ENCODE results near the gene DNAI1.

GRCh38 chr9:34566972-34567371 lies 108.4 kb downstream of the DNAI1 start:
- no peak for TF ChIP-seq MAFK (IDR thresholded peaks at IDR 0.05; ENCODE audit: partially characterized antibody)
- no peak for TF ChIP-seq CTCF (IDR thresholded peaks at IDR 0.05)
- no peak for TF ChIP-seq REST (IDR thresholded peaks at IDR 0.05)
- TF ChIP-seq POLR2A (IDR thresholded peaks at IDR 0.05; ENCODE audit: low read length), result no peak
- TF ChIP-seq NPAS2 (CRISPR knock-in tag; IDR thresholded peaks at IDR 0.05; ENCODE audit: borderline replicate concordance), result no peak
- TF ChIP-seq CHD2 (IDR thresholded peaks at IDR 0.05; ENCODE audit: low read length, partially characterized antibody), result no peak
